Esophagus muscularis mucosa (tissue), 3 donors: ENCODE measurements around the gene RICTOR.
A peak's percentile ranks its signal among the peaks of the same experiment; 100 is the strongest.

Experiments used
- POLR2A ChIP-seq: fragments of 450-650 bp; IDR thresholded peaks from one replicate; pipeline ENCODE4 v1.6.1; 2017; ENCODE audit warnings: antibody characterized with exemption, moderate library complexity, mild to moderate bottlenecking, low read depth
- POLR2AphosphoS5 ChIP-seq, 2 donors: sonication (generic); formaldehyde crosslinking; IDR thresholded peaks; one replicate each; pipeline ENCODE4 v1.6.1; 2017; ENCODE audit warnings: antibody characterized with exemption in 2 of 2
- TF ChIP-seq, protein P1 (sequence below), 3 experiments: fragments of 200-600 bp in 2 of 3; fragments of 450-650 bp in 1 of 3; sonication (generic) in 2 of 3; IDR thresholded peaks; one replicate each; pipeline ENCODE4 v1.5.1; 2017 to 2019; ENCODE audit warnings: antibody characterized with exemption in 3 of 3, mild to moderate bottlenecking in 2 of 3, moderate library complexity in 1 of 3

DNA sequence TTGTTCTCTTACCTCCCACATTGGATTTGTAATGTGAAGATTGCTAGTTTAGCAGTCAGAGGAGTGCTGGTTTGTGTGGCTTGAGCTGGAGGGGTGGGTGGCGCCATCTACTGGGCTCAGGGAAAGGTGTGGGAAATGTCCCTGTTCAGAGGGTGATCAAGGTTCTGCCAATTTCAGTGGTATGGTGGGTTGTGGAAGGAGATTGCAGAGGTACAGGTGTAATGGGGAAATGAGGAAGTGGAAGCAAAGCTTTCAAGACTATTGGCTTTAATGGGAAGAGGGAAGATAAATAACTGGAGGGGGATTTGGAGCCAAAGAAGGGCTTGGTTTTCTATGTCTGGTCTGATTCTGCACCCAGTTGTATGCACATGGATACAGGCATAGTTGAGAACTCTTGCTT, 152.0 kb downstream of the RICTOR start:
- TF ChIP-seq POLR2A (no peak), POLR2AphosphoS5 (IDR thresholded peaks at IDR 0.05) (no peak)
- TF ChIP-seq, protein P1, sequence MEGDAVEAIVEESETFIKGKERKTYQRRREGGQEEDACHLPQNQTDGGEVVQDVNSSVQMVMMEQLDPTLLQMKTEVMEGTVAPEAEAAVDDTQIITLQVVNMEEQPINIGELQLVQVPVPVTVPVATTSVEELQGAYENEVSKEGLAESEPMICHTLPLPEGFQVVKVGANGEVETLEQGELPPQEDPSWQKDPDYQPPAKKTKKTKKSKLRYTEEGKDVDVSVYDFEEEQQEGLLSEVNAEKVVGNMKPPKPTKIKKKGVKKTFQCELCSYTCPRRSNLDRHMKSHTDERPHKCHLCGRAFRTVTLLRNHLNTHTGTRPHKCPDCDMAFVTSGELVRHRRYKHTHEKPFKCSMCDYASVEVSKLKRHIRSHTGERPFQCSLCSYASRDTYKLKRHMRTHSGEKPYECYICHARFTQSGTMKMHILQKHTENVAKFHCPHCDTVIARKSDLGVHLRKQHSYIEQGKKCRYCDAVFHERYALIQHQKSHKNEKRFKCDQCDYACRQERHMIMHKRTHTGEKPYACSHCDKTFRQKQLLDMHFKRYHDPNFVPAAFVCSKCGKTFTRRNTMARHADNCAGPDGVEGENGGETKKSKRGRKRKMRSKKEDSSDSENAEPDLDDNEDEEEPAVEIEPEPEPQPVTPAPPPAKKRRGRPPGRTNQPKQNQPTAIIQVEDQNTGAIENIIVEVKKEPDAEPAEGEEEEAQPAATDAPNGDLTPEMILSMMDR (IDR thresholded peaks at IDR 0.05), result peak; percentile 56 to 79 (median 62)
